ENCODE results near the gene SEMA4D.
"Not testable (repeated sequence)": the region's sequence is repeated elsewhere in the genome, so short reads cannot be mapped to it uniquely, and the experiment has no call there.

SEMA4D gene

DNA sequence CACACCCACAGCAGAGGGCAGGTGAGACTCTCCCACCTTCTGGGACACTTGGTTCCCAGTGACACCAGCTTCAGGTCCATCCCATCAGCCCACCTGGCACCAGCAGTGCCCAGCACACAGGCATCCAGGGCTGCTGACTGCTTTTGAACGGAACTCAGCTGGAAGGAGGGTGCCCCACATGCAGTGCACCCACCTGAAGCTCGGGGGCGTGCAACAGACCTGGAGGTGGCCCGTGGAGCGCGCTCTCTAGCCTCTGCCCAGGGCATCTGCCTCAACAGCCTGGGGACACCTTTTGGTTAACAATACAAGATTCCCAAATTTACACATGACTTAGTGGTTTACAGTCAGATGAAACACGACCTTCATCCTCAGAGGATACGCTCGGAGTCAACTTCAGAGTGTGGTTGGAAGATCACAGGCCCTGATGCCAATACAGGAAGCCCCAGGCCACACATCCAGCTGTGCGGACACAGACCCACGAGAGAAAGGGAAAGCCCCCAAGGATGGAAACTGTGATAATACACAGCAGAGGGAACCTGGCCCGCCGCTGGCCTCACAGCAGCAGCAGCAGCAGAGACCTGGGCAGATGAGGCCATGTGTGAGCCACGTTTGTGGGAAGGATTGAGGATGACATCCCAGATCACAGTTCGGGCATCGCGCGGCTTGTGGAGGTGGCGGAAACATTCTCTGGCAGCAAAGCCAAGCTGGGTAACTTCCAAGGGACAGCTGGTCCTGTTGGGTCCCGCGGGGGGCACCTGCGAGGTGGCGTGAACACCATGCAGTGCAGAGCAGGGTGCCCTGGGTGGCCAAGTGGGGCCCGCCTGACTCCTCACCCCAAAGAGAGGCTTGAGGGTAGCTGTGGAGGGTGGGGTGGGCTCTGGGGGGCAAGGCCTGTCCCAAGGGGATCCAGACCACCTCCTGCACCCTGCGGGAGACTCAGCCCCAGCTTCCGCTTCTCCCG lies 115.6 kb downstream of the SEMA4D start:
- DNase-seq = no peak

DNA sequence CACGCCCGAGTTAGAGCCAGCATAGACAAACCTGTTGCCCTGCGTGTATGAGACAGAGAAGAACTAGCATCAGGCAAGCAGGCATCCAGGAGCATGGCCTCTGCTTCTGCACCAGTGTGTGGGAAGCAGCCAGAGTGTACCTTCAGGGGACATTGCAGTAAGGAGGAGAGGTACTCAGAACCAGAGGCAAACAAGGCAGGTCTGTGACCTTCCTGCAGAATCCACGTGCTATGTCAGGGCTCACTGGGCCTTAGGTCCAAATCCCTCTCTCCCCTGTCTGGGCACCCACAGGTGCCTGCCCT lies 116.7 kb downstream of the SEMA4D start:
- DNase-seq = no peak

DNA sequence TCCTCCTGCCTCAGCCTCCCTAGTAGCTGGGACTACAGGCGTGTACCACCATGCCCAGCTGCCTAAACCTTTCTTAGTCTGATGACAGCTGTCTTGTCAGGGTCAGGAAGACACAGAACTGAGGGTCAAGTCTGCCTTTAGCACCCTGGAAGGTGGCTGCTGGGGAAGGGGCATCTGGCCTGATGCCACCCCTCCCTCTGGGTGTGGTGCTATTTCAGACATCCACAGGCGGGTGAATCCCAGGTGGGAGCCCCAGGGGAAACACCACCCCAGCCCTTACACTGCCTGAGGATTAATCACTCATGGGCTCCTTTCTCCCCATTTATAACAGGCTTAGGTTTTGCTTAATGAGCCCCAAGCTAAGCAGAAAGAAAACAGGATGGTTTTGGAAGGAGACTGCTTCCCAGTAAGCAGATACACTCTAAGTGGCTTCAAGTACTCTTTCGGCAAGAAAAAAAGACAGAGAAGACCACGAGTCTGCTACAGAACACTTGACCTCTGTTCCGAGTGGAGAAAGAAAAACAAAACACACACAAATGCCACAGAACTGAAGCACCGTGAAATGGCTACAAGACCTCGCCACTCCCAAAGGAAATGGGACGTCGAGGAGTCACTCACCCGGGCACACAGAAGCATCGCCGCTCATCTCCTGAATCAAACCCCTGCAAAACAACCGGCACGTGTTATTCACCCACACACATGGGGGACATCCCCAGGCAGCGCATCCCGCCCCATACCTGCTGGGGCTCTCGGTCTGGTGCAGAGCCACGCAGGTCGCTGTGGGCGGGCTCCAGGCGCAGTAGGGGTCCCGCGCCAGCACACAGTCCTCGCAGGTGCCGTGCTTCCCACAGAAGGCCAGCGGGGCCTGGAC lies 117.2 kb downstream of the SEMA4D start:
- DNase-seq = no peak

DNA sequence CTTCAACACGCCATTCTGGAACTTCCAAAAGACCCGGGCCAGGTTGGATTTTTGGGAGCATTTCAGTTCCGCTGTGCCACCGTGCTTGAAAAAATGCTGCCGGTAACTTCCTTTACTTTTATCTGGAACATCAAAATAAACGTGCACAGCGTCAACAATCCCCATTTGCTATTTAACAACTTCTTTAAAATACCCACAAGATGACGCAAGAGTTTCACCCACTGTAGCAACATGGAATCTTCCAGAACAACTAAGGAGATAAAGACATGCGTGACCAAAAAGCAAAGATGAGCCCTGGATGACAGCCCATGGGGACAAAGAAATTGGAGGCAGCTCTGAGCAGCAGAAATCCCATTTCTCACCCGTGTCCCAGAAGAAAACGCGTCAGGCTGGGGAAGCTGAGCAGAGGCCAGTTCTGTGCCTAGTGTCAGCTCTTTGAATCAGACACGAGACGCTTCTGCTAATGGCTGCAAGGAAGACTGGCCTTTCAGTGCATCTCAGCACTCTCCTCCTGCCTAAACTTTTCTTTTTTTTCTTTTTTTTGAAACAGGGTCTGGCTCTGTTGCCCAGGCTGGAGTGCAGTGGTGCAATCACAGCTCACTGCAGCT lies 118.3 kb downstream of the SEMA4D start:
- DNase-seq = no peak

DNA sequence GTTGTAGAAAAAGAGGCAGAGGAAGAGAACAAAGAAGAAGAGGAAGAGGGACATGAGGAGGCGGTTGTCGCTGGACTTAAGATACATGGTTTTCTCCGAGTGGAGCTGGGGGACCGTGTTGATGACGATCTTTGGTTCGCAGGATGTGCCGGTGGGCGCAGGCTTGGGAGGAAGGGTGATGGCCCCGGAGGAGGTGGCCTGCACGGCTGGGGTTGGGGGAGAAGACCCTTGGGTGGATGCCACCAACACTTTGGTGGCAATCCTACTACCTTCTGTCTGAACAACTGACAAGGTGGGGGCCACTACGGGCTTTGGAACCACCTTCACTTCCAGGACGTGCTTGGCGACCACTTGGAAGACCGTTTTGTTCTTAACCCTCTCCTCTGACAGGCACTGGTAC lies 118.9 kb downstream of the SEMA4D start:
- DNase-seq = no peak

DNA sequence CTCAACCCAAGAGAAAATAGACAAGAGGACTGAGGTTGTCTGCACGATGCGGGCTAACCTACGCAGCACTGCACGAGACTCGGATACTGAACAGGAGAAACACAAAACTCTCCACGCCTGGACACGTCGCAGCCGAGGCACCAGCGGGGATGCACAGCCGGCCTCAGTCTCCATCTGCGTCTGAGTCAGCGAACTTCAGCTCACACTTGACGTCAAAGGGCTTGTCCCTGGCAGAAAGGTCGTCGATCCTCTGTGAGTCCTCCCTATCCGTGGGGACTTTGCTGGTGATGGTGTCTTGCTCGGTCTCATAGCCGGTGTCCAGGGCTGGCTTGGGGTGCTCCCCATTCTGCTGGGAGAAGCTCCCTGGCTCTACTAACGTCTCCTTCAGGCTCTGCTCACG lies 119.4 kb downstream of the SEMA4D start:
- DNase-seq = no peak

DNA sequence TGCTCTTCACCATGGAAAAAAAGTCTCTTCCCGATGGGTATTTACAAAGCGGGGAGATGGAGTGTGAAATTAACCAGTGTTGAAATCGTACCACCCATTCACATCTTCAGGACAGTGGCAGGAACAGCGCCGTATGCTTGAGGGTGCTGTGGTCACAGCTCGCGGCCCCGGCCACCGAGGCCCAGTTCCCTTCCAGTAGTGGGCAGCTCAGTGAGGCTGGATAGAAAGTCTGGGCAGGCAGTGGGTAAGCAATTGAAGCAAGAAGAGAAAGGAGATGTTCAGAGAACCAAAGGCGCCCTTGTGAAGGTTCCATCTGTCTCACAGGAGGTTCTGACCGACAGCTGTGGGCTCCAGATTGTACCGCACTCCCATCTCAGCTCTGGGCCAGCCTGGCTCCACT lies 120.5 kb downstream of the SEMA4D start:
- DNase-seq = no peak

DNA sequence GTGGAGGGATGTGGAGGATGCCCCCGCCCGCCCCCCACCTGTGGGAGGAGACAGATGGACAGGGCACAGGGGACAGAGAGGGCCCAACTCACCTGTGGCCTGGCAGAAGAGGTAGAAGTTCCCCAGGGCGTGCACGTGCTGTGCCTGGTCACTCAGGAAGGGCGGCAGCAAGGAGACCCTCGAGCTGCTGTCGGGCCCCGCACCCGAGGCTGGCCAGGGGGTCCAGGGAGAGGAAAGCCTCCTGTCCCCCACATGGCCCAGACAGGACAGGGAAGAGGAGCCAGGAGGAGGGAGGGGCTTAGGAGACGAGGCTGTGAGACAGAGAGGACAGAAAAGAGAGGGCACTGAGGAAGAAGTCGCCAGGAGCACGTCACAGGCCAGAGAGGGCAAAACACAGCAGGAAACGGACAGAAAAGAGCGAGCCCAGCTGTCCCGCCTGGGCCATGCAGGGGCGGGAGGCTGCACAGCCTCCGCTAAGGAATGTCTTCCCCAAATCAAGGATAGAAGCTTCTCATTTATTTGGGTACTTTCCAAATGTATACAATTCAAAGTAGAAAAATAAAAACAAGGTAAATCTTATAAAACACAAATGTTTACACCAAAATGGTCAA lies 121.1 kb downstream of the SEMA4D start:
- no peak for DNase-seq

DNA sequence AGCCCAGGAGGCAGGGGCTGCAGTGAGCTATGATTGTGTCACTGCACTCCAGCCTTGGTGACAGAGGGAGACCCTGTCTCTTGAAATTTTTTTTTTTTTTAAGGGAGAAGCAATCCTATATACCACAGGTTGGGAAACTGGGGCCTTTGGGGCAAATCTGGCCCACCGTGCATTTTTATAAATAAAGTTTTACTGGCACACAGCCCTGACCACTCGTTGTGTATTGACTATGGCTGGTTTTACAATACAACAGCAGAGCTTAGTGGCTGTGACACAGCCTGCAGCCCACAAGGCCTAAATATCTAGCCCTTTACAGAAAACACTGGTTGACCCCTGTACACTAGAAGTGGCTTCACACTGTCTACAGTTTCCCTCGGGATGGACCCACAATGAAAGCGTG lies 121.6 kb downstream of the SEMA4D start:
- no peak for DNase-seq

DNA sequence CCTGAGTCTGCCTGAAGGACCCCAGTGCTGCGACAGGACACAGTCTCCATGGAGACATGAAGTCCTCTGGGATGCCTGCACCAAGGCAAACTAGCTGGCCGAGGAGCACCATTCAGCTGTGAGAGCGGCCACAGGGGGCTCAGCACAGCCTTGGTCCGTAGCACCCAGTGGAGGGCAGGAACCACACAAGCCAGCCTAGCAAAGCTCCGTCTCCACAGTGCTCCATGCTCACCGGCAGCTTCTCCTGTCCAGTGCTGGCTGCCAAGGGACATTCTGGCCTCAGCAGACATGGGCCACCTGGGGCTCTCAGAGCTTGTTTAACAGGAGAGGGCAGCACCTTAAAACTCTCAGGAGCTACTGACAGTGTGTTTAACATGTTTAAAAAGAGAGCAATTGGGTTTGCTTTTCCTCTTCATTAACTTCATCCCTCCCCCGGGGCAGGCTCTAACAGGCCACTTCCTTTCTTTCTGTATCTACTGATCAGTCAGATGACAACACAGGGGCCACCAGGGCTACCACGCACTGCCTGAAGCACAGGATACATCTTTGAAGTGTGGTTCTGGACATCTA lies 122.6 kb downstream of the SEMA4D start:
- DNase-seq = no peak

DNA sequence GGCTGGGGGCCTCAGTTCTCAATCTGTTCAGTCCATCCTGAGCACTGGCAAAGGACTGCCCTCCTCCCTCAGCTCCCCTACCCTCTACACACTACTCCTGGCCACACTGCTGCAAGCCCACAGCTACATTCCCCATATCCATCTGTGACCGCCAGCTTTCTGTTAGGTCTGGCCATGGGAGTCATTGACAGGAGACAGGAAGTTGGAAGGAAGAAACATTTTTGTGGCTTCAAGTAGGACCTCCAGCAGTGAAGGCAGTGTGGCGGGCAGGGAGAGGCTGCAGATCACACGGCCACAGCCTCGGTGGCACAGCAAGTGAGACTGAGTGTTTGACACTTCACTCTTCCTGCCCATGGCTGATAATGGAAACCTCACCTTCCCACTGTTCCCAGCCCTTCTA lies 123.7 kb downstream of the SEMA4D start:
- no peak for DNase-seq

DNA sequence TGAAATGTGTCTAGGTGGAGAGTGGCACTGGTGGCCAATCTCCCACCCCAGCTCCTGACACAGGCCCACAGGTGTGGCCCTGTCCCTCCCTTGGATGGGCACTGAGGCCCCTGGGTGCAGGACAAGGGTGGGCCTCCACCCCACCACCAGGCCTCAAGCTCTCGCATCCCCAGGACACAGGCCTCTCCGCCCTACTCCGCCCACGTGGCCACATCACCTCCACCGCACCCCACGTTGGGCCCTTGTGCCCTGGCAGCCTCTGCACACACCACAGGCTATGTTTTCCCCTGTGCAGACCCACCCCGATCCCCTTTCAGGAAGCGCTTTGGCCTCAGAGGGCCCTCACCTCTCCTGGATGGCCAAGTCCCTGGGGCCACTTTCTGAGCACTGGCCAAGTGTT lies 124.9 kb downstream of the SEMA4D start:
- DNase-seq = no peak

DNA sequence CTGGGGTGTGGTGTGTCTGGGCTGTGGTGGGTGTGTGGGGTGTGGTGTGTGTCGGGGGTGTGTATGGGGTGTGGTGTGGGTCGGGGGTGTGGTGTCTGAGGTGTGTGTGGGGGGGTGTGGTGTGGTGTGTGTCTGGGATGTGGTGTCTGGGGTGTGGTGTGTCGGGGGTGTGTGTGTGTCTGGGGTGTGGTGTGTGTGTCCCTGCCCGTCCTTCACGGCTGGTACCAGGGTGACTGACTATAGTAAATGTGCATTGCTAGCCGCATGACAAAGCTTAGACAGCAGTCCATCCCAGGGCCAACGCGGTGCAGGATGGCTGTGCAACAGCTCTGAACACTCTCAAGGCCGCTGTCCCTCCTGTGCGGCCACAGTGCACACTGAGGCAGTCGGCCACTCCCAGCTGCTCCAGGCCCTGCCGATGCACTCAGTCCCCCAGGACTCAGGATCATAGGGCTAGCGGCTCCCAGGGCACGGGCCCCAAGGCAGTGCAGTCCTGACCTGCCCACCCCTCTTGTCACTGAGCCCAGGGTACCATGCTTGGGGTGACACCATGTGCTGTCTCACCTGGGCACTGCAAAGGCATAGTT lies 125.6 kb downstream of the SEMA4D start:
- no peak for DNase-seq

DNA sequence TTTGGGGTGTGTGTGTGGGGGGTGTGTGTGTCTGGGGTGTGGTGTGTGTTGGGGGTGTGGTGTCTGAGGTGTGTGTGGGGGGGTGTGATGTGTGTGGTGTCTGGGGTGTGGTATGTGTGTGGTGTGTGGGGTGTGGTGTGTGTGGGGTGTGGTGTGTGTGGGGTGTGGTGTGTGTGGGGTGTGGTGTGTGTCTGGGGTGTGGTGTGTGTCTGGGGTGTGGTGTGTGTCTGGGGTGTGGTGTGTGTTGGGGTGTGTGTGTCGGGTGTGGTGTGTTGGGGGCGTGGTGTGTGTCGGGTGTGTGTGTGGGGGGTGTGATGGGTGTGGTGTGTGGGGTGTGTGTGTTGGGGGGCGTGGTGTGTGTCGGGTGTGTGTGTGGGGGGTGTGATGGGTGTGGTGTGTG lies 126.1 kb downstream of the SEMA4D start:
- not testable (repeated sequence) for DNase-seq

DNA sequence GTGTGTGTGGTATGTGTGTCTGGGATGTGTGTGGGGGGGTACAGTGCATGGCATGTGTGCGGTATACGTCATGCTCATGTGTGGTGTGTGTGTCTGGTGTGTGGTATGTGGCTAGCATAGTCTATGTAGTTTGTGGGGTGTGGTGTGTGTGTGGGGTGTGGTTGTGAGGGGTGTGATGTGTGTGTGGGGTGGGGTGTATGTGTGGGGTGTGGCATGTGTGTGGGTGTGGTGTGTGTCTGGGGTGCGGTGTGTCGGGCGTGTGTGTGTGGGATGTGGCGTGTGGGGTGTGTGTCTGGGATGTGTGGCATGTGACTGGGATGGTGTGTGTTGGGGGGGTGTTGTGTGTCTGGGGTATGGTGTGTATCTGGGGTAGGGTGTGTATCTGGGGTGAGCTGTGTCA lies 127.3 kb downstream of the SEMA4D start:
- no peak for DNase-seq

DNA sequence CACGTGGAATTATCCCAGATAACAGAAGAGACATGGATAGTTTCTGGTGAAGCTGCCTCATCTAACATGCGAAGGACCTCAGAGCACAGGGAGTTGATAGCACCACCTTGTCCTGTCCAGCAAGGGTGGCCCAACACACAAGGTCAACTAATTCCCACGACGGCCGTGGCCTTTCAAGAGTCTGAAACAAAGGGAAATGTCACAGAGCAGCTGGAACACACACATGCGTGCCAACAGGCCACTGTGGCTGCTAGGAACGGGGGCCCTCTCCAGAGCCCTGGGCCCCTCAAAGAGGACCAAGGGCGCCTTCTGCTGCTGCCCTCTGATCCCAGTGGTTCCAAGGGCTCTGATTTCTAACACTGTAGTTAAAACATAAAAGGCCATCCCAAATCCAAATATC lies 128.9 kb downstream of the SEMA4D start:
- no peak for DNase-seq

DNA sequence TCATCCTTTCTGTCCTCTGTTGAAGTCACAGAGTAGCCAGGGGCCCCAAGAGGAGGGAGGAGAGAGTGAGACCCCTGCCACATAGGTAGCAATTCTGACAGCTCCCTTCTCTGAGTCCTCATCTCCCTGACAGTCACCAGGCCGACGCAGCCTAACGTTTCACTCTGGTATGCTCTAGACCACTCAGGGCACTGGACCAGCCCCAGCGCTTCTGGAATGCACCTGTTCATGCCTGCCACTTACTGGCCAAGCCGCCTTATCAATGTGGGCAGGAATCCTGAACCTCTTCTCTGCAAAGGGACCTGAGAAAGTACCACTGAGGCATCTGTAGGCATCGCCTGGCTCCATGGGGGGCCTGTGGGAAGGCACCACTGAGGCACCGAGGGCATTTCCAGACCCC lies 129.4 kb downstream of the SEMA4D start:
- DNase-seq = no peak

DNA sequence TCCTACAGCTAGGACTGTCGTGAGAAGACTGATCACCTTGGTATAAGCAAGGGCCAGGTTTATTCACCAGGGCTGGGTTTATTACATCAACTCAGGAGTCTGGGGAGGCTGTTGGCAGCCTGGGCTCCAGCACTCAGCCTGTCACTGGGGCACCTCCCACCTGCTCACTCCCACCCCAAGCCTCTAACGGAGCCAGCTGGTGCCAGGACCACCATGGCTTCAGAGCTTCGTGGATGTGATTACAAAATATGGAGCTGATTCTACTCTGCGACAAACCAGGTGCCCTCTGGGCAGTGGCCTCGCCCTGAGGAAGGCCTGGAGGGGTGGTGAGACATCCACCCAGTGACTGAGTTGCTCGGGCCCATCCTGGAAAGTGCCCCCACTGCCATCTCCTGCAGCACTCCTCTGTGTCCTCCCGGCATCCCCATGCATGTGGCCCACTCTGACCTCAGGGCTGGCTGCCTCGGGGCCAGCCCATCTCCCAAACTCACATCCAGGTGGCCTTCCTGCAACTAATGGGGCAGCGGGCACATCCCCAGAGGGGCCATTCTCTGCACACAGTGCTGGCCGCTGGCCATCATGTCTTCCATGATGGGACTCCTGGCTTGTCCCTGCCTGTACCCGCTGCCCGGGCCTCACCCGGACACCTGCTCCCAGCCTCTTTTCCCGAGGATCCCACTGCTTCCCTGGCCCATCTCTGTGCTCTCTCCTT lies 130.0 kb downstream of the SEMA4D start:
- no peak for DNase-seq

DNA sequence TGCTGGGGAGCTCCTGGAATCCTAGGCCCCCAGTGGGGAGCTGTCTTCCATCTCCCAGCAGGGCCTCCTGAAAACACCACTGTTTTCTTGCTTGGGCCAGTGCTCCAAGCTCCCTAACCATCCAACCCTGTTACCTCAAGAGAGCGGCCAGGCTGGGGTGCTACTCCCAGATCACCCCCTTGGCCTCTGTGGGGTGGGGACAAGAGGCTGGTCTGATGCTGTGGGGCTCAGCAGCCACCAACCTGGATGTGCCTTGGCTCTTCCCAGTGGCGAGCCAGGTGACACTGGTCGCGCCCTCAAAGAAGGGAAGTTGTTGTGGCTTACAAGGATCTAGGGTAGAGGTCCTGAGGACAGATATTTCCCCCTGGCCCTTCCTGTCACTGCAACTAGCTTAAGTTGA lies 130.6 kb downstream of the SEMA4D start:
- DNase-seq = no peak

DNA sequence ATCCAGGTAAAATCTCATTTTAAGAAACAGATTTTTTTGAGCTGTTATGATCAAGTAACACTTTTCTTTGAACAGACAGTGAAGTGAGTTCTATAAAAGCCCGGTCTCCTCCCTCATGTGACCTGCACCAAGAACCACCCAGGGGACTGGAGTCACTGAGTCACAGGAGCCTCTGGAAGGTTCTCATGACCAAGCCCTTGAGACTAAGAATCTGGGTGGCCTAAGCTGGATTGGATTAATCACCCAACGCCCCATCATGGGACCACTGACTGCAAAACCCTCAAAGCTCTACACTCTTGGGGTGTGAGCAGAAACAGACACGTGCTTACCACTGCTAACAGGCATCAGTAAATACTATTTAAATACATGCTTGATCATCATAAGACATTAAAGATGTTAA lies 131.2 kb downstream of the SEMA4D start:
- DNase-seq = no peak

DNA sequence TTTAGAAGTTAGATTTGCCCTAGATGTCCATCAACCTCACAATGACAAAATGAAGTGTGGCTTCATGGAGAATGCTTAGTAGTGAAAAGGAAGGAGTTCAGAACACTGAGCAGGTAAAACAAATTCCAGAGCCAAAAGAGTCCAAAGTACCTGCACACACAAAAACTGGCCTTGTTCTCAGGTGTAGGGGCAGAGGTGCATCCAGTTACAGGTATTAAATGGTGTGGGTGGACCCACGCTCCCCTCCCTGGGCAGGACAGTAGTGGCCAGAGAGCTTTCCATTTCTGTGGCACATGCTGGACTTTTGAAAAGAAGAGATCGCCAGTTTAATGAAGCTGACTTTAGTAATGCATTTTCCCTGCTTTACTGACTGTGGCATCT lies 132.4 kb downstream of the SEMA4D start:
- no peak for DNase-seq

Data from femur (tissue), 1 donor.